Measurements from ENCODE around the gene SLC6A18.
"Not testable (repeated sequence)": the region's sequence is repeated elsewhere in the genome, so short reads cannot be mapped to it uniquely, and the experiment has no call there.

The SLC6A18 gene

DNA sequence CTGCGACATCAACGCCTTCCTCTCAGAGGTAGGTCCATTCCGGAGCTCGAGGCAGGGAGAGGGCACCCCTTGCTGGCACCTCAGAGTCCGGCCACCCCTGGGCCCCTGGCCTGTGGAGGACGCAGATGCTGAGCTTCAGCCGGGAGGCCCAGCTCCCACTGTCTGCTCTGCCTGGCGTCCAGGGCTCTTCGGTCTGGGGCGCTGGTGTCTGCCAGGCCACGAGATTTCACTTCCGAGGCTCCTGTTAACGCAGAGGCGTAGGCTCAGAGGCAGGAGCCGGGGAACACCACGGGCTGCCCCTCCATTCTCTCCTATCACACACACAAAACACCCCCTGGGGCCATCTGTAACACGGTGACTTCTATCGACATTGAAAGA lies 8.3 kb upstream of the SLC6A18 start:
- no peak for DNase-seq

DNA sequence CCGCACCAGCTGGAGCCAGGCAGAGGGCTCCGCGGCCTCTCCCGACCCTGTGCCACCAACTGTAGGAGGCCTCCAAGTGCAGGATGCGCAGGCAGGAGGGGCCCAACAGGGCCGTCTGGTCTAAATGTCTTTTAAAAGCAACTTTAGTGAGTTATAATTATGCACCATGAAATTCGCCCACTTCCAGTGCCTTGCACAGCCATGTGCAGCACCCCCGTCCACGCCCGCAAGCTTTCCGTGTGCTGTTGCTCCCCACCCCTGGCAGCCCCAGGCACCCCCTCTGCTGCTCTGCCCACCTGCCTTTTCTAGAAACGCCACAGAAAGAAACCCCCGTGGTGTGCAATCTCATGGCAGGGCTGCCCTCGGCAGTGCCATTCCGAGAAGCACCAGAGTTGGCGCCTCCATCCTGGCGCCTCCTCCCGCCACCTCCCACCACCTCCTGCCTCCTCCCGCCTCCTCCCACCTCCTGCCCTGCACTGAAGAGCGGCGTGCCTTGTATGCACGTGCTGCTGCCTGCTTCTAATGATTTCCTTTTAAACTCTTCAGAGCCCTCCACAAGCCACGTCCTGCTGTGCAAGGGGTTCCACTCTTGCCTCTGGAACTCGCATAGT lies 7.5 kb upstream of the SLC6A18 start:
- DNase-seq = no peak

DNA sequence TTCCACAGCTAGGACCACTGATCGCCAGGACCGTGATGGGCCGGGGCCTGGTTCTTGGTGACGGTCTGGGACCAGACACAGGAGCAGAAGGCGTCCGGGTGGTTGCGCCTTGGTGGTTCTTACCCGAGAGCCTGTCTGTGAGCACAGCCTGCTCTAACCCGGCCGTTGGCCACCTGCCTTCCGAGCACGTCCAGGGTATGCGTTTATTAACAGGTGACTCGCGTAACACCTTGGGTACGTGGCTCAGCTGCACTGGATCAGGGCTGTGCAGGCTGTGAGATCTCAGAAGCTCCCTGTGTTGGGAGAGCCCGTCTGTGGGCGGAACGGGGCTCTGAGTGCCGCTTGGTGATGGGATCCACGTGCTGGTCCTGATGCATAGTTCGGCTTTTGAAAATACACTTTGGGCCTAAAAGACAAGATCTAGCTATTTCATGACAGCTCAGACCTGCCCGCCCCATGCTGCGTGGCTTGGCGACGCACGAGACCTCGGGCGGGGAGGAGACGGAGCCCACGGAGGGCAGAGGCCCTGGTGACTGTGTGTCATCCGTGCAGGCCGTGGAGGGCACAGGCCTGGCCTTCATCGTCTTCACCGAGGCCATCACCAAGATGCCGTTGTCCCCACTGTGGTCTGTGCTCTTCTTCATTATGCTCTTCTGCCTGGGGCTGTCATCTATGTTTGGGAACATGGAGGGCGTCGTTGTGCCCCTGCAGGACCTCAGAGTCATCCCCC lies 6.7 kb upstream of the SLC6A18 start:
- no peak for DNase-seq

DNA sequence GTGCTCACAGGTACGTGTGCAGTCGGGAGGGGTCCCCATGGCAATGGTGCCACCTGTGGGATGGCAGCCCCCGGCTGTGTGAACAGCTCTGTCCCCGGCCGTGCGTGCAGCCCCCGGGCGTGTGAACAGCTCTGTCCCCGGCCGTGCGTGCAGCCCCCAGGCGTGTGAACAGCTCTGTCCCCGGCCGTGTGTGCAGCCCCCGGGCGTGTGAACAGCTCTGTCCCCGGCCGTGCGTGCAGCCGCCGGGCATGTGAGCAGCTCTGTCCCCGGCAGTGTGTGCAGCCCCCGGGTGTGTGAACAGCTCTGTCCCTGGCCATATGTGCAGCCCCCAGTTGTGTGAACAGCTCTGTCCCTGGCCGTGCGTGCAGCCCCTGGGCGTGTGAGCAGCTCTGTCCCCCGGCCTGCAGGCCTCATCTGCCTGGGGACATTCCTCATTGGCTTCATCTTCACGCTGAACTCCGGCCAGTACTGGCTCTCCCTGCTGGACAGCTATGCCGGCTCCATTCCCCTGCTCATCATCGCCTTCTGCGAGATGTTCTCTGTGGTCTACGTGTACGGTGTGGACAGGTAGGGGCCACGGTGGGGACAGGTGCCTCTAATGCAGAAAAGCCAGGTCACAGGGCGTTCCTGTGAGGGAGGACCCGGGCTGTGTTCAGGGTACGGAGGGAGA lies 5.9 kb upstream of the SLC6A18 start:
- DNase-seq = no peak

DNA sequence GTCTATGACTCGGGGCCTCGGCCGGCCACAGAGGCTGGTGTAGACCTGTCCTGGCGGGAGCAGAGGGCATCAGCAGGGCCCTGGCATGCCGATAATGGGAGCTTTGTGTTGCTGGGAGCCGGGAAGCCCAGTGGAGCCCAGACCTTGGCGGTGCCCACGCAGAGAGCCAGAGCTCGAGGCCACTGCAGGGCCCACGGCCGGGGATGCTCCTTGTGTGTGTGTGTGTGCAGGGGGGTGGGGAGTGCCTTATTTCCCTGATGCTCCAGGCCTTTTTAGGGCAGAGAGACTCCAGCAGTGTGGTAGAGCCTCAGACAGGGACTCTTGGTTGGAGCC lies 5.4 kb upstream of the SLC6A18 start:
- no peak for DNase-seq

DNA sequence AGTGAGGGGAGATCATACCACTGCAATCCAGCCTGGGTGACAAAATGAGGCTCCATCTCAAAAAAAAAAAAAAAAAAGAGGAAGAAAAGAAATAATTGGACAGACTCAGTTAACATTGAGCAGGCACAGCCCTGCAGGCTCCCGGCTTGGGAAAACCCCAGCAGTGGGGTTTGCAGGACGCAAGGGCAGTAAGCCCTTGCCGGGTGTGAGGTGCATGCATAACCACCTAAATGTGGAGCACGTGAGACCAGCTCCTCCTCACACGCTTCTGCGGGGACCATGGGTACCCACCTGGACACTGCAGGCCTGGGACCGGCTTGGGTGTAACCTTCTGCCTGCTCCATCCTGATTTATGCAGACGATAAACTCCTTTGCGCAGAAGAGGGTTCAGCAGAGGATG lies 4.8 kb upstream of the SLC6A18 start:
- DNase-seq = no peak

DNA sequence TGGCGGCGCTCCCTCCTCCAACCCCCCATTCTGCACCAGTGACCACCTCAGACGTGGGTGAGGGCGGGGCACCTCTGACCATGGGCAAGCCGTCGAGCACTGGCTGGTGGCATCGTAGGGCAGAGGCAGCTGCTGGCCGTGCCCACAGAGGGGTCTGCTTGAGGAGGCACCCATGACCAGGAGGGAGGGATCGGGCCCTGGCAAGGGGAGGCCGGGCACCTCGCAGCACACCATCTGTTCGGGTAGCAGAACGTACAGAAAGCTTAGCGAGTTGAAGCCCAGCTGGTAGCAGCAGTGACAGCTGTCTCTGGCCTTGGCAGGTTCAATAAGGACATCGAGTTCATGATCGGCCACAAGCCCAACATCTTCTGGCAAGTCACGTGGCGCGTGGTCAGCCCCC lies 4.3 kb upstream of the SLC6A18 start:
- DNase-seq = no peak

DNA sequence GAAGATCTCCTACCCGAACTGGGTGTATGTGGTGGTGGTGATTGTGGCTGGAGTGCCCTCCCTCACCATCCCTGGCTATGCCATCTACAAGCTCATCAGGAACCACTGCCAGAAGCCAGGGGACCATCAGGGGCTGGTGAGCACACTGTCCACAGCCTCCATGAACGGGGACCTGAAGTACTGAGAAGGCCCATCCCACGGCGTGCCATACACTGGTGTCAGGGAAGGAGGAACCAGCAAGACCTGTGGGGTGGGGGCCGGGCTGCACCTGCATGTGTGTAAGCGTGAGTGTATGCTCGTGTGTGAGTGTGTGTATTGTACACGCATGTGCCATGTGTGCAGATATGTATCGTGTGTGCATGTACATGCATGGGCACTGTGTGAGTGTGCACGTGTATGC lies 3.5 kb upstream of the SLC6A18 start:
- DNase-seq = no peak

DNA sequence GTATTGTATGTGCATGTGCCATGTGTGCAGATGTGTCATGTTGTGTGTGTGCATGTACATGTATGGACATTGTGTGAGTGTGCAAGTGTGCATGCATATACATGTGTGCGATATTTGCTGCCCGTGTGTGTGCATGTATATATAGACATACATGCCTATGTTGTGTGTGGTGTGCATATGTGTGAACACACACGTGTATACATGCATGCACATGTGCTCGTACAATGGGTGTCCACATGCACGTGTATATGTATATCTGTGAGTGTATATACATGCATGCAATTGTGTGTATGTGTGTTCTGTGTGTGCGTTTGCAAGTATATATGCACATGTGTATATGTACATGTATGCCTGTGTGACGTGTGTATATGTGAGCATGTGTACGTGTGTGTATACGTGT lies 3.0 kb upstream of the SLC6A18 start:
- DNase-seq = no peak

DNA sequence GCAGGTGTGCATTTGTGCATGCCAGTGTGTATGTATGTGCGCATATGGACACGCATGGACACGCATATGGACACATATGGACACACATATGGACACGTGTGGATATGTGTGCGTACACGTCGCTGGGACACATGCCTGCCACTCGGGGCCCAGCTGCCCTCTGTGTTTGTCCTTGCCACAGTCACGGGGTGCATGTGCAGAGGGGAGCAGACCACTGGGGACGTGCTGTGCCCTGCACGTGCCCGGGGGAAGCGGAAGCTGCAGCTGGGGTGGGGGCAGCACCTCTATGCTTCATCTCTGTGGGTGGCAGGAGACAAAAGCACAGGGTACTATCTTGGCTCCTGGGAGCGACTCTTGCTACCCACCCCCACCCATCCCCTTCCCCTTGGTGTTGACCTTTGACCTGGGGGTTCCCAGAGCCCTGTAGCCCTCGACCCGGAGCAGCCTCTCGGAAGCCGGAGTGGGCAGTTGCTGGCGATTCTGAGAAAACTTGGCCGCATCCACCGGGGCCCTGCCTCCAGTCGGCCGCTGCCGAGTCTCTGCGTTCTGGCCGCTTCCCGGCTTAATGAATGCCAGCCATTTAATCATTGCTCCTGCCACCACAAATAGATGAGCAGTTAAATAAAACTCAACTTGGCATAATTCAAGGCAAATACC lies 2.4 kb upstream of the SLC6A18 start:
- DNase-seq = no peak

DNA sequence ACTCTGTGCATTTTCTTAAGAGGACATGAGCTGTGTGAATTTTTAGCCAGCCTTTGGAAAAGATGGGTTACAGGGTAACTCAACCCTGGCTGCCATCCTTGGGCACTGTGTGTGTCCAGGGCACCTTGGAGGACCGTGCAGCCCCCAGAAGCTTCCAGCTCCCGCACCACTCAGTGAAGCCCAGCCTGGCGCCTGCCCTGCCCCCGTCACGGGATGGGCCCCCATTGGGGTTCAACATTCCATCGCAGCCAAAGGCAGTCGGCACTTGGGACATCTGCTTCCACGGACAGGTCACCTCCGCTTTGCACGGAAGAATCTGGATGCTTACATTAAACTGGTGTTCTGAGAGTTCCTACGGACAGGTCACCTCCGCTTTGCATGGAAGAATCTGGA lies 1.9 kb upstream of the SLC6A18 start:
- no peak for DNase-seq

DNA sequence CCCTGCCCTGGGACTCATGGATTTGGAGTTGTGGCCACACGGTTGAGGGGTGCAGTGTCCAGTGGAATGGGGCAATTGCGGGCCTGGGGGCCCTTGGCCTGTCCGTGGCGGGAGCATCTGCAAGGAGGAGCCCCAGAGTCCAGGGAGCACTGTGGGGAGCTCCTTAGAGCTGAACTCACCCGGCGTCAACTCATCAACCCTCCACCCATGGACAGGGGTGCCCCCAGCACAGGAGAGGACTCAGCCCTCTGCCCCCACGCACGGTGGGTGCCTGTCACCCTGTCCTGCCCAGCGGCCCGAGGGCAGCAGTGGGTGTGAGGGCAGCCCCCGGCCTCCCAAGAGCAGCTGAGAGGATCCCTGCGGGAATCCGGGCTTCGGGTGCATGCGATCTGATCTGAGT lies 550 bp upstream of the SLC6A18 start:
- DNase-seq = no peak

DNA sequence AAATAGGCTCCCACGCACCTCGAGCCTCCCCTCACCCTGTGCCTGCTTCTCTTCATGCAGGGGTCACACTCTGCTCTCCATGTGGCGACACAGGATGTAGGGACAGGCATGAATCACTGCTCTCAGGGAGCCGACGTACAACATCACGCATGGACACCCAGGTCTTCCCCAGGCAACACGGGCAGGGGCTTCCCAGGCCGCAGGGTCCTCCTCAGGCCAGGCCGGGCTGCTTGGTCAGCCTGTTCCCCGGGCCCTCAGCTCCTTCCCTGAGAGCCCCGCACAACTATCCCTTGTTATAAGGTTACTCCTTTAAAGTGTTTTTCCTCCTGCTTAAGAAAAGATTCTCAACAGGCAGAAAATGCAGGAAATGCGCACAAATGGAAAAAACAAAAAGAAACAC lies 1.1 kb downstream of the SLC6A18 start:
- no peak for DNase-seq

DNA sequence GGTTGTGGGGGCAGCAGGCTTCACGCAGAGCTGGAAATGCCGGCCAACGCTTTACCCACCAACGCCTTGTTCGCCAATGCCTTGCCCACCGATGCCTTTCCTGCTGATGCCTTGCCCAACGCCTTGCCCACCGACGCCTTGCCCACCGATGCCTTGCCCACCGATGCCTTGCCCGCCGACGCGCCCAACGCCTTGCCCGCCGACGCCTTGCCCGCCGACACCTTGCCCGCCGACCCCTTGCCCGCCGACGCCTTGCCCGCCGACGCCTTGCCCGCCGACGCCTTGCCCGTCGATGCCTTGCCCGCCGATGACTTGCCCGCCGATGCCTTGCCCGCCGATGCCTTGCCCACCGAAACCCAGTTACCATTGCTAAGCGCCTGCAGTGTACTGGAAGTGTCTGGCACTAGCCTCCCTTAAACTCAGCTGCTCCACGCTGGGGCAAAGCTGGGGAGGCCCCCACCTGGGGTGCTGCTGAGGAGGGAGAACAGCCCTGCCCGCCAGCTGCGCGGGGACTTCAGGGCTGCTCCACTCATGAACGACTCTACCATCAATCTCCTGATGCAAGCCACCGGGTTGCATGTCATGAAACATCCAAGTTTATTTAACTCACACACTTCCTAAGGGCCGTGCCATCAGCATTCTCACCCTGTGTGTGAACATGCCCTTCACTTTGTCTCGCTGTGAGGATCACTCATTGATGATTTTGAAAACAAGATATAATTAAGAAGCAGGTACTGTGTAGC lies 1.8 kb downstream of the SLC6A18 start:
- DNase-seq = no peak

DNA sequence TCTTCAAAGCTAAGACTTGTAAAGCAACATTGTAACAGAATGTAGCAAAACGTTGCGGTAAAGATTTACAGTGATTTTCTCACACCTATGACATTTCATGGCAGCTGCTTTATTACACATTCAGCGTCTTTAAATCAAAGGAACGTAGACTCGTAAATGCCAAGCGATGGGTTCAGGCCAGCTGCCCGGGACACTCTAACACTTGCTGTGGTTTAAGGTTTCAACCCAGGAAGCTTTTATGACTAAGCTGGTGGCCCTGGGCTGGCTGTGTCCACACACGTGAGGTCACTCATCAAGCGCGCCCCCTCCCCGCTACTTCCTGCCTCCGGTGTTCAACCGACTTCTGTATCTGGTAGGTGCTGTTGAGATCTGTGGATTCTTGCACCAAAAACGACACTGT lies 2.5 kb downstream of the SLC6A18 start:
- DNase-seq = no peak

DNA sequence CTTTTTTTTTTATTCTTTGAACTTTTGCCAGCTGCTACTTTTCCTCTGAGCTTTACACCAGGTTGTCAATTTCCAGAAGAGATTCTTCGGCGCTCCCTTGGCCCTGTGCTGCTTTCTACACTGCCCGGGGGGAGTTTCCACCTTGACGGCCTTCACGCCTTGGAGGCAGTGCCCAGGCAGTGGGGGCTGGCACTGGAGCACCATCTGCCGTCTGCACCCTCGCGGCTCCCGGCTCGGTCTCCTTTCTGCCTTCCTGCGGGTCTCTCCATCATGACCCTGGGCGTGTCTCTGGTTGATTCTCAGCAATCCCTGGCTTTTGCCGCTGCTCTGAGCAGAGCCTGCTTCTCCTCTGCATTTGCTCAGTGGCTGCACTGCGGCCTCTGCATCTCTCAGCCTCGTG lies 2.9 kb downstream of the SLC6A18 start:
- no peak for DNase-seq

DNA sequence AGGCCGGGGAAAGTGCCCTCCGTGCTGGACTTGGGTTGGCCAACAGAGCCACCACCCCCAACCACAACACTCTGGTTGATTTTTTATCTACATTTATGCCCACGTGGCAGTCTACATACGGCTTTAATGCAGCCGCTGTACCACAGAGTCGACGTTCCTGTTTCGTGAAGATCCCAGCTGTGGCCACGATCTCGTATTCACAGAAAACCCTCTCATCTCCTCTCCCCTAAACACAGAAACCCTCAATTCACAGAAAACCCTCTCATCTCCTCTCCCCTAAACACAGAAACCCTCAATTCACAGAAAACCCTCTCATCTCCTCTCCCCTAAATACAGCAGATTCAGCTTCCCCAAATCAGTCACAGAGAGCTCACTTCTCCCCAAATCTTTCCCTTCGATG lies 3.8 kb downstream of the SLC6A18 start:
- not testable (repeated sequence) for DNase-seq

DNA sequence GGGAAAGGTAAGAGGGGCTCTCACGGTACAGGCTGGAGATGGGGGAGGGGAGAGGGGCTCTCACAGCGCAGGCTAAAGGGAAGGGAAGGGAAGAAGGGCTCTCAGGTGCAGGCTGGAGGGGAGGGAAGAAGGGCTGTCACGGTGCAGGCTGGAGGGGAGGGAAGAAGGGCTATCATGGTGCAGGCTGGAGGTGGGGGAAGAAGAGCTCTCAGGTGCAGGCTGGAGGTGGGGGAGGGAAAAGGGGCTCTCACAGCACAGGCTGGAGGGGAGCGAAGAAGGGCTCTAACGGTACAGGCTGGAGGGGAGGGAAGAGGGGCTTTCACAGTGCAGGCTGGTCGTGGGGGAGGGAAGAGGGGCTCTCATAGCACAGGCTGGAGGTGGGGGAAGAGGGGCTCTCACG lies 4.6 kb downstream of the SLC6A18 start:
- DNase-seq = no peak

DNA sequence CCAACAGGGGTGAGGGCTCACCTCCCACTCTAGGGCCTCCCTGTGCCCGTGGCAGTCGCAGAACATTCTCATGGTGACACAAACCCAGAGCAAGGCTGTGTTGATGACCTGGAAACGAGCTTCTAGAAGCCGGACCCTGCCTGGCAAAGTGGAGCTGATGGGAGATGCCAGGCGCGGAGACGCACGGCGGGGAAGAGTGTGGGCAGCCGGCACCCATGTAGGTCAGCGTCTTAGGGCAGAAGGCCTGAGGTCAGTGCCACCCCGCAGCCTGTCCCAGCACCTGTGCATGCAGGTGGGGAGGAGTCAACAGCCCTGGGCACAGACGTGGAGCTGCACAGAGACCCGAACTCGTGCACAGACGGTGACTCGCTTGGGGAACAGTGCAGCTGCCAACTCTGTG lies 5.4 kb downstream of the SLC6A18 start:
- DNase-seq = no peak

DNA sequence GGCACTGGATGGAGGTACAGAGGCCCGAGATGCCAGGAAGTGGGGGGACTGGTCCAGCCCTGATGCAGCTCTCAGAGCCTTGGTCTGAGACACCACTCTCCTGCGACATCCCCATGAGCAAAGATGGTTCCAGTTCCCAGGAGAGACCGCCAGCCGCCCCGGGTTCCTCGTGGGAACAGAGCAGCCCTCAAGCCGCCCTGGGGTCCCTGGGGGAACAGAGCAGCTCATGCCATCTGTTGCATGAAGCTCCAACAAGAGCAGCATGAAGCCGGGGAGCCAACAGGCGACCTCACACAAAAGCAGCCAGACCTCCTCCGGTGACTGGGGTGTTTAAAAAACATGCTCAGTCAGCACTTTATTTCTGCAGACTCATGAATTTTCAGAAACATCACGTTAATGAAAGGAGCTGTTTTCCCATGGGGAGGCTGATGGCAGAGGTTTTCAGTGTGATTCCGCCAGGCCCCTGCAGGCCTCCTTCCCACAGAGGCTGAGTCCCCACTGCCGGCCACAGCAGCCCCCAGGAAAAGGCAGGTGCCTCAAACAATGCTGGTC lies 6.2 kb downstream of the SLC6A18 start:
- DNase-seq = no peak

DNA sequence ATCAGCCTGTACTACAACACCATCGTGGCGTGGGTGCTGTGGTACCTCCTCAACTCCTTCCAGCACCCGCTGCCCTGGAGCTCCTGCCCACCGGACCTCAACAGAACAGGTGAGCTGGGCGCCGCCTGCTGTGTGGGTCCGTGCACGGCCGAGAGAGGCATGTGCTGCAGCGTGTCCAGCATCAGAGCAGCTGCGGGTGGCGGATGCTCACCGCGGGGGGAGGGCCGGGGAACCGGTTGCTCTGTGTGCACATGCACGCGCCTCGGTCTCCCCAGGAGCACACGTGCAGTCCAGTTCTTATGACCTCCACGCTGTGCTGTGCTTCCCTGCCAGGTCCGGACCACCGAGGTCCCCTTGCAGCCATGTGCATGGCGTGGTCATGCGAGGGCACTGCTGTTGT lies 7.6 kb downstream of the SLC6A18 start:
- no peak for DNase-seq

DNA sequence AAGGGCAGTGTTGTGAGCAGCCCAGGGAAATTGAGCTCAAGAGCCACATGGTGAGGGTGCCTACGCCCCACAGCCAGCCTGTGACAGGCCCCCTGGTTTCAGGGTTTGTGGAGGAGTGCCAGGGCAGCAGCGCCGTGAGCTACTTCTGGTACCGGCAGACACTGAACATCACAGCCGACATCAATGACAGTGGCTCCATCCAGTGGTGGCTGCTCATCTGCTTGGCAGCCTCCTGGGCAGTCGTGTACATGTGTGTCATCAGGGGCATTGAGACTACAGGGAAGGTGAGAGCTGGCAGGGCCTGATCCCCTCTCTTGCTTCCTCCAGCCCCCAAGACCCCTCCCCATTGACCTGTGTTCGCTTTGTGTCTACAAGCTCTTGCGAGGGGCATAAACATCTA lies 10.2 kb downstream of the SLC6A18 start:
- no peak for DNase-seq

DNA sequence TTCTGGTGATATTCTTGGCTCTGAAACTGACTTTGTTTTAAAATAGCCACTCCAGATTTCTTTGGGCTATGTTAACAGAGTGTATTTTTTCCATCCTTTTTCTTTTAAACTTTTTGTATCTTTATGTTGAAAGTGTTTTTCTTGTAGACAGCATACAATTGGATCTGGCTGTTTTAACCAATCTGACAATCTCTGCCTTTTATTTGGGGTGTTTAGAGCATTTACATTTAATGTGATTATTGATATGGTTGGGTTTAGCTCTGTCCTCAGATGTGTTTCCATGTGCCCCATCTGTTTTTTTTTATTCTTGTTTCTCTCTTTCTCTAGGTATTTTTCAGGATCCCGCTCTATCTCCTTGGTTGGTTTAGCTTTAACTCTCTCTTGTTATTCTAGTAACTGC lies 10.7 kb downstream of the SLC6A18 start:
- no peak for DNase-seq

Data from activated CD4-positive, alpha-beta T cell treated with anti-CD3 and anti-CD28 coated beads for 48 hours (primary cell).